GM12892 (cell line): ENCODE measurements around the gene ANKS1A.

Experiments used
- POLR2A ChIP-seq: IDR thresholded peaks from 2 replicates; pipeline ENCODE4 v1.6.1; 2011; ENCODE audit warnings: low read depth, low read length, control low read depth
- POLR2AphosphoS5 ChIP-seq: IDR thresholded peaks from 2 replicates; pipeline ENCODE4 v1.6.1; 2011; ENCODE audit warnings: low read depth, low read length, control low read depth
- TAF1 ChIP-seq: IDR thresholded peaks from 2 replicates; pipeline ENCODE4 v1.6.1; 2011; ENCODE audit warnings: low read depth, mild to moderate bottlenecking, control low read depth, low read length, borderline replicate concordance

DNA sequence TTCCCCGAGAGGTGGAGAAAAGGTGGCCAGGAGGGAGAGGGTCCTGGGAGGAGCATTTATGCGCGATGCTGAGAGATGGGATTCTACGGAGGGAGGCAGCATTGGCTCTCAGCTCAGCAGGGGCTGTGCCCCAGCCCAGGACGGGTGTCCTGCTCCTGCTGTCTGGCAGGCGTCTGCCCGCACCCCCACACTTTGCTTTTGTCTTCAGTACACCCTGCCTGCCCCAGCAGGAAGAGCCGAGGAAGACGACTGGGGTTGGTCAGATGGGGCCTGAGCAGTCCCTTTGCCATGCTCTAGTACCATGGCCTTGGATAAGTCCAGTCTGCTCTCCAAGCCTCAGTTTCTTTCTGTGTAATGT, 183.6 kb downstream of the ANKS1A start:
- TF ChIP-seq POLR2A (no peak), POLR2AphosphoS5 (no peak), TAF1 (no peak)
